ENCODE measurements around the gene ALDH1A2.

ALDH1A2 gene

GRCh38 chr15:57994221-57995049 lies 71.1 kb downstream of the ALDH1A2 start:
- DNase-seq, result no peak

DNA sequence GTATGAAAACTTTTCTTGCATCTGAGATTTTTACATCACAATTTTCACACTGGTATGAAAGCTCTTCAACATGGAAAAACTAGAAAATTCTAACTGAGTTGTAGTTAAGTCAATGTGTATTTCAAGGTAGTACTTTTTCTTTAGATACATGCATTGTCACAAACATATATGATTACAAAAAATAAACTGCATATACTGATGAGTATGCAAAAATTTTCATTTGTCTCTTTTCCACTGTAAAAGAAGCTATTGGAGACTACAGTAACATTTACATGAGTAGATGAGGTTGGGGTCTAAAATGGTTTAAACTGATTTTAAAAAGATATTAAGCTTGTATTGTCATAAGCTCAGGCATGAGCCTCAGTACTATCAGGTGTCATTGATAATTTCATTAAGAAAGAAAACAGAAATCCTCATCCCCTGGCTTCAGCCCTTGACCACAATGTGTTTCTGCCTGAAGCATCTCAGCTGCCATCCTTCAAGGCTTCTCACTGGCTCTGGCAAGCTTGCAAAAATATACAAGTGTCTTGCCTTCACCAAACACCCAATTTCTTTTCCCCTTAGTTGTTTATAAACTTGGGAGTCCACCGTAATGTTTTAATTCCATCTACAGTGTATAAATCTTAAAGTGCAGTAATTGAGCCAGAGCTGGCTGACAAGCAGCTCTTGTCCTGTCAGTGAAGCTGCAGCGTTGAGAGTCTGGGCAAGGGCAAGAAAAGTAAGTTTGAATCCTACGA lies 71.9 kb downstream of the ALDH1A2 start:
- no peak for DNase-seq

DNA sequence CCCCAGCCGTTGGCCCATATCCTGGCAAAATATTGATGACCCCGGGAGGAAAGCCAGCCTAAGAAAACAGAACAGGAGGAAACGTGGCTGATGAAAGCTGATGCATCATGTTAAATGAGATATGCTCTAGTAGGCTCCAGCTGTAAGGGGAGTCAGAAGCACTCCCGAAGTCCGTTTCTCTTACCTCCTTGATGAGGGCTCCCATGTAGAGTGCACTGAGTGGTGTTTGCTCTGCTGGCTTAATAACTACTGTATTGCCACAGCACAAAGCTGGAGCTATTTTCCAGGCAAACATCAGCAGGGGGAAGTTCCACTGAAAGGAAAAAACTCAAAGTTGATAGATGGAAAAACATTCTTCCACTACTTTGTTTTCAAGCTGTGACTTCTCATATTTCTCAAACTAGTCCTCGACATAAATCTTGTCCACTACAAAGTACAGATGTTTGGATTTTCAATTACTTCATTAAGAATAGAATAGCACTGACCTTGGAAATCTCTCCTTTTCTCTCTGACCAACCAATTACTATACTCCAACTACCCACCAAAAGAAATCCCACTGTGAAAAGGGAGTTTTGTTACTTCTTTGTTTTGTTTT lies 72.7 kb downstream of the ALDH1A2 start:
- DNase-seq, result no peak

GRCh38 chr15:57973534-57973933 lies 92.0 kb downstream of the ALDH1A2 start:
- no peak for DNase-seq

DNA sequence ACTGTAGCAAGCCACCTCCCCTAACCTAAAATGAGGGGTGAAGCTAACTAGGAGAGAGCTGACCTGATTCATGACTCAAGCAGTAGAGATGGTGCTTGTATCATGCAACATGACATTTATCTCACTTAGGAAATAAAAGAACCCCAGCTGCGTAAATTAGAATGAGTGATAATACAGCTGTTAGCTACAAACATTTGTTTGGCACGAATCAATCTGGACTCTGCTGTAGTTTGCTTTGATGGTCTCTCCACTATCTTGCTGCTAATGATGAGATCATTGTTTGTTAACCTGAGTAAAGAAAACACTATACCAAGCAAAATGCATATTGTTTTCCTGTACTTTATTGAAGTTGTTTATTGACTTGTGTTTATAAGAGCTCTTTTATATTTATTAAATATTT lies 92.6 kb downstream of the ALDH1A2 start:
- DNase-seq, result no peak

GRCh38 chr15:57969996-57970395 lies 95.5 kb downstream of the ALDH1A2 start:
- no peak for DNase-seq

- DNase-seq, result no peak
These were observed 96.2 kb downstream of the ALDH1A2 start for GRCh38 chr15:57969355-57969754.

DNA sequence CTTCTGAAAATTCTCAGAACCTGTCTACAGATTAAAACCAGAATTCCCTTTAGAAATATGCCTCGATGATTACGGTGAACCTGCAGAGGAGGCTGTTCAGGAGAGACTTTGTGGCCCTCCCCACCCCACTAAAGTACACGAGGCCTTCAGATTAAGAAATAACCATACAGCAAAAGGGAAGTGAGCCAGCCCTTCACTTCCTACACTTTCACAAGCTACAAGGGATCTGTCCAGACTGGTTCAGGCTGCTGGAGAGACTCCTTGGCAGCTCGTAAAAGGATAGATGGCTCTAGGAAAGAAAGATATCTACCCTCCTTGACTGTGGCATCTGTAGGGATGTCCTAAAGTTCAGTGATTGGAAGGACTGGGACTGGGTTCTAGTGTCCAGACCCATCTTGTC lies 102.6 kb downstream of the ALDH1A2 start:
- no peak for DNase-seq

DNA sequence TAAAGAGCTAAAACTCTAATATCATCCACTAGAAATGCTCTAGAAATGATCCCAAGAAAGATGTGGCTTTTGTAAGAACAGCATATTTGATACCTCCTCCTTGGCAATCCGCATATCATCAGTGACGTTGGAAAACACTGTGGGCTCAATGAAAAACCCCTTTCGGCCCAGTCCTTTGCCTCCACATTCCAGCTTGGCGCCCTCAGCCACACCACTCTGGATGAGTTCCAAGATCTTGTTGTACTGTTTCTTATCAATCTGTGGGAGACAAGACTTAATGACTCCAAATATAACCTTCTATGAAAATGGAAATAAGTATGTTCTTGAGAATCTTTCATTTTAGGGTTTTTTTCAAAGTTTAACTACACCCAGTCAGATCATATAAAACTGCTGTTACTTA lies 103.6 kb downstream of the ALDH1A2 start:
- no peak for DNase-seq

DNA sequence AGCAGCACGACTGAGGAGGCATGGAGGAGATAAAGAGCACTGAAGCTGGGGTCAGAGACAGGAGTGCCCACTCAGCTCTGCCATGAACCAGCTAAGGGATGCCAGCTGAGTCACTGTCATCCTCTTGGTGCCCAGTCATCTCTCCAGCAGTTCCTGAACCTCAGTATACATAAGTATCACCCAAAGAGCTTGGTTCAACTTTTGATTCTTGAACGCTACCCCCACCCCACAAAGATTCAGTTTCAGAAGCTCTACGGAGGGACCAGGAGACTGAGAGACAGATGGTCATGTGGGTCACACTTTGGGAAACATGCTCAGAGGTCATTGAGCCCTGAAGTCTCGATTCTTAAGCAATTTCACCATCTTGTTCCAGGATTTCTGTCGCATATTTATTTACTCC lies 108.4 kb downstream of the ALDH1A2 start:
- no peak for DNase-seq

- no peak for DNase-seq
These were observed 111.6 kb downstream of the ALDH1A2 start for GRCh38 chr15:57953874-57954273.

- no peak for DNase-seq
These were observed 114.1 kb downstream of the ALDH1A2 start for GRCh38 chr15:57951328-57951932.

- DNase-seq, result no peak
These were observed 115.0 kb downstream of the ALDH1A2 start for GRCh38 chr15:57950381-57950946.

GRCh38 chr15:57949374-57949943 lies 116.1 kb downstream of the ALDH1A2 start:
- DNase-seq, result no peak

DNA sequence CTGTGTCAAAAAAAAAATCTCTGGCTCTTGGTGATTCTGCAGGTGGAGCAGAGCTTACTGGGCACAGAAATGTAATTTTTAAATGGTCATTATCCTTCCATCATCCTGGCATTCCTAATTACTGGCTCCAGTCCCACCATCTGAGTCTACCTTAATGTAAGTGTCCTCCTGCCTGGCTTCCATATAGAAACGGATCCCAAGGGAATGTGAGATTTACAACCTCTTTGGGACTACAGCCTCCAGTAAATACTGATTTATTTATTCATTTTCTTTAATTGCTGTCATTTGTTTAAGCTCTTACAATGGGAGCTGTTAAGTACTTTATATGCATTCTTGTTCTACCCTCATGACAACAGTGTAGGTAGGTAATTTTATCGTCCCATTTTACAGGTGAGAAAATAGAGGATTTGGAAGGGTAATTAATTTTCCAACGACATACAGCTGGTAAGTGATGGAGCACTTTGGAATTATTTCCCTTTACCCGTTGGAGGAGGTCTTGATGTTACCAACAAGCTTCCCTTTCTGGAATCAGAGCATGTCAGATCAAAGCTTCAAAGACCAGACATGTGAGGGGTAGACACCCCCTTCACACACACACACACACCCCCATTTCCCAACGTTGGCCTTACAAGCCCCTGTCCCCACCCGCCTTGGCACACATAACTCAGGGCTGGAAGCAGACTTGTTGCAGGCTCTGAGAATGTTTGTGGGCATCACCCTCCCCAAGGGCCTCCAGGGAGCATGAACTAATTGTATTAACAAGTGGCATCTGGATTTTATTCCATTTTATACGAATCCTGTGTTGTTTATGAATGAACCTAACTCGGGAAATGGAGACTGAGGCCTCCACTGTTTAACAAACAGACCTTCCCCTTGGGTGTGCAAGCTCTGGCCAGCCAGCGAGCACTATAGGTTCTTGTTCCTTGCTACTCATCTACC lies 116.9 kb downstream of the ALDH1A2 start:
- DNase-seq, result no peak

- no peak for DNase-seq
These were observed 117.7 kb downstream of the ALDH1A2 start for GRCh38 chr15:57947781-57948180.

DNA sequence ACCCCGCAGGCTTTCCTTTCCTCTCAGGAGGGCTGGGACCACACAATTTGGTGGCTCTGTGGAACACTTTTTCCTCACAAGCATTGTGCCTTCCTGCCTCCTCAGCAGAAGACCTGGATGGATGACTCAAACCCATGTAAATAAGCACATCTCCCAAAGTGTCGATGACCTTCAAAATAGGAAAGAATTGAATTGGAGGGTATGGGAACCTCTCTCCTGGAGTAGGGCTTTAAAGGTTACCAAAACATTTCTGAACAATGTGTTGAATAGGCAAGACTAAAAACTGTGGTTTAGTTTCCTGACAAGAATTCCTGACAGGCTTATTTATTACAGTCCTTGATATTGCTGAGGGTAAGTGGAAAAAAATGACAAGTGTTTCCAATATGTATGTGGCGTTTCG lies 118.2 kb downstream of the ALDH1A2 start:
- no peak for DNase-seq

- no peak for DNase-seq
These were observed 118.9 kb downstream of the ALDH1A2 start for GRCh38 chr15:57946491-57947048.

DNA sequence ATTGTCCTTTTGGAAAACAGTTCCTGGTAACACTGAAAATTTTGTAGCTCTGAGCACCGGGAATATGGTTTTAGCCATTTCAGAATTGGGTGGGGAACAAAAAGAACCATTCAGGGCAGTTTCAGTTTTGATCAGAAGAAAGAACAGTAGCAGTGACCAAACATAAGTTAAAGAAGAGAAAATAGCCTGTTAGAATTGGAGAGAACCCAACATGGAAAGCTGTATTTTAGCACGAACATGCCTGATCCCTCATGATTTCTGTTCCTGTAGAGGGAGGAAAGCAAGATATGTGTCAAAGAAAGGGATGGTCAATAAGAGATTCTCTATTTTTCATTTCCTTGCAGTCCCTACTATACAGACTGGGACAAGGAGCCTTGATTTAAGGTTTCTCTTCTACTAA lies 119.9 kb downstream of the ALDH1A2 start:
- DNase-seq, result no peak

- DNase-seq, result no peak
These were observed 121.6 kb downstream of the ALDH1A2 start for GRCh38 chr15:57943754-57944420.

DNA sequence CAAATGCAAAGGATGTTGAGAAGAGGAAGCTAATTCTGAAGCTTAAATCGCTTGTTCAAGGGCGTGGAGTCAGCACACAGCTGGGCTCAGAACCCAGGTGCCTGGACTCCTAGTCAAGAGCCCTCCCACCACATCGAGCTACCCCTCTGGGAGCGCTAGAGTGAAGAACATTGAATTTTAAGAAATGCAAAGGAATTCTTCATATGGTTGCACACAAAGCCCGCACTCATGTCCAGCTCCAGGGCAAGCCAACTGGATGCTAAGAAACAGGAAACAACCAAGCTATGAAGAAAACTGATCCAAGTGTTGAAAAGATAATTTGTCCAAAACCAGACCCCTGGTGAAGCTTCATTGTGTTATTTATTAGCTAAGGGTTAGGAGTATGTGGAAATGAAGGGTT lies 122.3 kb downstream of the ALDH1A2 start:
- DNase-seq, result no peak

Measured in CD4-positive, alpha-beta T cell treated with Interleukin-1 beta for 1 hour (primary cell).